AG04449 (cell line): ENCODE results near the gene ASPSCR1.

Experiments
- CTCF ChIA-PET: fragments of 350-600 bp; formaldehyde crosslinking; extraction: SDS; loops from one replicate; lab custom pipeline; 2021; ENCODE audit warnings: antibody characterized with exemption; lab: Yijun Ruan, JAX
- POLR2A ChIA-PET: fragments of 400-600, 350-600 bp; formaldehyde crosslinking; extraction: SDS; loops from one replicate; lab custom pipeline; 2020; ENCODE audit warnings: antibody characterized with exemption, inconsistent platforms; lab: Yijun Ruan, JAX
- DNase-seq: peaks from one replicate; pipeline ENCODE4 v3.0.0-alpha.2; 2010; ENCODE audit warnings: low read depth, low spot score
- H3K4me3 ChIP-seq: 2 replicates; pipeline ENCODE4 v1.5.1; 2011; ENCODE audit warnings: low read depth, mild to moderate bottlenecking, control low read depth, low read length
- TF ChIP-seq, protein P1 (sequence below): IDR thresholded peaks from one replicate; pipeline ENCODE4 v1.5.1; 2011; ENCODE audit warnings: mild to moderate bottlenecking, moderate library complexity, low read length, control low read depth, inconsistent platforms; ENCODE audit not compliant: insufficient read depth; ENCODE audit errors: missing control alignments

The ASPSCR1 gene

GRCh38 chr17:82006468-82007227 lies 29.2 kb downstream of the ASPSCR1 start:
- DNase-seq: no peak
- ChIA-PET CTCF (no interaction called here), POLR2A (no interaction called here)
- TF ChIP-seq, protein P1, sequence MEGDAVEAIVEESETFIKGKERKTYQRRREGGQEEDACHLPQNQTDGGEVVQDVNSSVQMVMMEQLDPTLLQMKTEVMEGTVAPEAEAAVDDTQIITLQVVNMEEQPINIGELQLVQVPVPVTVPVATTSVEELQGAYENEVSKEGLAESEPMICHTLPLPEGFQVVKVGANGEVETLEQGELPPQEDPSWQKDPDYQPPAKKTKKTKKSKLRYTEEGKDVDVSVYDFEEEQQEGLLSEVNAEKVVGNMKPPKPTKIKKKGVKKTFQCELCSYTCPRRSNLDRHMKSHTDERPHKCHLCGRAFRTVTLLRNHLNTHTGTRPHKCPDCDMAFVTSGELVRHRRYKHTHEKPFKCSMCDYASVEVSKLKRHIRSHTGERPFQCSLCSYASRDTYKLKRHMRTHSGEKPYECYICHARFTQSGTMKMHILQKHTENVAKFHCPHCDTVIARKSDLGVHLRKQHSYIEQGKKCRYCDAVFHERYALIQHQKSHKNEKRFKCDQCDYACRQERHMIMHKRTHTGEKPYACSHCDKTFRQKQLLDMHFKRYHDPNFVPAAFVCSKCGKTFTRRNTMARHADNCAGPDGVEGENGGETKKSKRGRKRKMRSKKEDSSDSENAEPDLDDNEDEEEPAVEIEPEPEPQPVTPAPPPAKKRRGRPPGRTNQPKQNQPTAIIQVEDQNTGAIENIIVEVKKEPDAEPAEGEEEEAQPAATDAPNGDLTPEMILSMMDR: no peak
- no peak overlapping the region for H3K4me3 ChIP-seq

GRCh38 chr17:82007228-82007494 lies 29.7 kb downstream of the ASPSCR1 start:
- no peak overlapping the region for H3K4me3 ChIP-seq
- DNase-seq: no peak
- ChIA-PET CTCF (no interaction called here), POLR2A (no interaction called here)
- TF ChIP-seq, protein P1: no peak

DNA sequence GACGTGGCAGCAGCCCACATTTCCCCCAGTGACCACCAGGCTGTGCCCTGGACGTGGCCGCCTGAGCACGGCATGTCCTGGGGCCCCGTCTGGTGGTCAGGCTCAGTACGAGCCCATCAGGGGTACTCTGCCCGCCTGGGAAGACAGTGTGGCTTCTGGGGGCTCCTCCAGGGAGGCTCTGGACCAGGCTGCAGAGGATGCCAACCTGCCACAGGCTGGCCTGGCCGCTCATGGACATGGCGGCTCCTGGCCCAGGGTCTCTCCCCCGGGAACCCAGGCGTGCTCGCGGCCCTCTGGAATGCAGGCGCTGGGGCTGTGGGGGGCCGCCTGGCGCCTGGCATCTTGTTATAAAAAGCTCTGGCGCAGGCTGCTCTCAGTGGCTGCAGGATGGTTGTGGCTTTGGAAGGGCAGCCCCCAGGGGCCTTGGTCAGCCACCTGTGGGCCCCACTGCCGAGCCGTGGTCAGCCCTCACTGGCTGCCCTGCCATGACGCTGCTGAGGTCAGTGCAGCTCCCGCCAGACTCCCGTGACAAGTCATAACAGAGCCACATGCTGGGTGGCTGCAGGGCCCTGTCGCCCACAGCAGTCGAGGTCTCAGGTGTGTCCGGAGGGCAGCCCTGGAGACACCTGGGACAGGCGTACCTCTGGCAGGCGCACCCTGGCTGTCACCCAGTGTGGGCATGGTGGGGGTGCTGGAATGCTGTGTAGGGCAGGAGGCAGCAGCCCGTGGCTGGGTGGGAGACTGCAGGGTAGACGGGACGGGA lies 30.2 kb downstream of the ASPSCR1 start:
- DNase-seq: no peak
- TF ChIP-seq, protein P1: no peak
- H3K4me3 ChIP-seq: no peak overlapping the region
- CTCF ChIA-PET: interaction anchor here (0.9 to 1.7 kb wide), 2 partner anchors 16 to 23 kb away, joined by 3 to 4 read pairs; partner anchors contain the start of gene LRRC45
- POLR2A ChIA-PET: no interaction called here

- ChIA-PET CTCF (interaction anchor here (0.8 to 5.3 kb wide), 5 partner anchors 12 to 49 kb away, joined by 3 to 46 read pairs (median 3); partner anchors contain the start of genes CENPX and LRRC45), POLR2A (interaction anchor here (1.5 kb wide), 1 partner anchor 14 kb away, joined by 4 read pairs; no protein-coding TSS in a partner anchor)
- TF ChIP-seq, protein P1: no peak
Observed at GRCh38 chr17:82008258-82008940, 31.0 kb downstream of the ASPSCR1 start.

DNA sequence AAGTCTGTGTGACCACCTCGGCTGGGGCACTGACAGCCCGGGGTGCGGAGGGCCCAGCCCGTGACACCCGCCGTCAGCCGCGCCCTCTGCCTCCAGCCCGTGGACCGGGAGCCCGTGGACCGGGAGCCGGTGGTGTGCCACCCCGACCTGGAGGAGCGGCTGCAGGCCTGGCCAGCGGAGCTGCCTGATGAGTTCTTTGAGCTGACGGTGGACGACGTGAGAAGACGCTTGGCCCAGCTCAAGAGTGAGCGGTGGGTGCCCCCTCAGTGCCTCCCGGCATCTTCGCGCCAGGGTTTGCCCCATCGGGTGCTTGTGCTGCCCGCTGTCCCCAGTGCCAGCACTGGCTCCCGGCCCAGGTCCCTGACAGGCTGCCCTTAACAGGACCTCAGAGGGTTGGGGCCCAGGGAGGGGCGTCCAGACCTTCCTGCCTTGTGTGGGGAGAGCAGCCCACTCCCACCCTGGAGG lies 31.5 kb downstream of the ASPSCR1 start:
- DNase-seq: no peak
- TF ChIP-seq, protein P1: no peak
- H3K4me3 ChIP-seq: no peak overlapping the region
- CTCF ChIA-PET: interaction anchor here (0.8 to 5.3 kb wide), 5 partner anchors 12 to 50 kb away, joined by 3 to 46 read pairs (median 4); partner anchors contain the start of genes CENPX and LRRC45
- POLR2A ChIA-PET: interaction anchor here (1.5 kb wide), 1 partner anchor 13 kb away, joined by 4 read pairs; no protein-coding TSS in a partner anchor

More at GRCh38 chr17:82008258-82008940, 31.0 kb downstream of the ASPSCR1 start:
- H3K4me3 ChIP-seq: no peak overlapping the region
- DNase-seq: no peak
